Prostate gland (tissue), 2 donors: ENCODE data around the gene B9D1. TPM values are rescaled to one million over a fixed set of nuclear protein-coding genes. Genes with fewer than 3 reads are reported as not detected.

Experiments used
- DNase-seq: peaks from one replicate; pipeline ENCODE4 v3.0.0-alpha.2; 2019; ENCODE audit warnings: low spot score
- H3K27ac ChIP-seq, 2 donors: fragments of 200-600 bp; sonication (generic); 2 replicates each; pipeline ENCODE4 v1.5.1; 2017 to 2019
- H3K27me3 ChIP-seq: fragments of 200-600 bp; sonication (generic); replicated peaks from 2 replicates; pipeline ENCODE4 v1.5.1; 2019; ENCODE audit not compliant: insufficient read depth
- H3K36me3 ChIP-seq, 2 donors: fragments of 200-600 bp; sonication (generic); 1 replicate in 1 of 2; 2 replicates in 1 of 2; pipeline versions ENCODE4 v1.5.1 to v1.8.1; 2017 to 2019
- H3K4me1 ChIP-seq: fragments of 200-600 bp; sonication (generic); replicated peaks from 2 replicates; pipeline ENCODE4 v1.5.1; 2019
- H3K4me3 ChIP-seq, 2 donors: fragments of 200-600 bp; sonication (generic); 2 replicates each; pipeline ENCODE4 v1.5.1; 2017 to 2019
- H3K9me3 ChIP-seq: fragments of 200-600 bp; sonication (generic); 2 replicates; pipeline ENCODE4 v1.5.1; 2017
- POLR2A ChIP-seq: fragments of 450-650 bp; IDR thresholded peaks from one replicate; pipeline ENCODE4 v1.6.1; 2016; ENCODE audit warnings: antibody characterized with exemption, mild to moderate bottlenecking
- POLR2AphosphoS5 ChIP-seq: sonication (generic); formaldehyde crosslinking; IDR thresholded peaks from one replicate; pipeline ENCODE4 v1.6.1; 2017; ENCODE audit warnings: antibody characterized with exemption
- WGBS: methylation state at CpG from one replicate; pipeline ENCODE4 v1.1.5; 2018; 5-methylcytosine and 5-hydroxymethylcytosine counted together
- intact Hi-C: fragments of 100-400 bp; cut with DNase I; formaldehyde crosslinking; loops from one replicate; pipeline ENCODE4 v1.14.2; 2022
- total RNA-seq, 2 donors: library from RNA; depleted of rRNA; stranded (reverse); fragments of >200 nt; gene quantifications; one replicate each; pipeline ENCODE4 v1.1.0, GENCODE V29; 2016
- TF ChIP-seq, protein P1 (sequence below), 4 experiments: fragments of 200-600 bp in 2 of 4; fragments of 450-650 bp in 2 of 4; sonication (generic) in 2 of 4; IDR thresholded peaks; 1 replicate in 3 of 4; 2 replicates in 1 of 4; pipeline ENCODE4 v1.5.1; 2016 to 2019; ENCODE audit warnings: antibody characterized with exemption in 4 of 4, mild to moderate bottlenecking in 2 of 4, moderate library complexity in 2 of 4

The B9D1 gene
- total RNA-seq, 2 donors from 2014 or later, result 15.7 to 28.8 TPM

DNA sequence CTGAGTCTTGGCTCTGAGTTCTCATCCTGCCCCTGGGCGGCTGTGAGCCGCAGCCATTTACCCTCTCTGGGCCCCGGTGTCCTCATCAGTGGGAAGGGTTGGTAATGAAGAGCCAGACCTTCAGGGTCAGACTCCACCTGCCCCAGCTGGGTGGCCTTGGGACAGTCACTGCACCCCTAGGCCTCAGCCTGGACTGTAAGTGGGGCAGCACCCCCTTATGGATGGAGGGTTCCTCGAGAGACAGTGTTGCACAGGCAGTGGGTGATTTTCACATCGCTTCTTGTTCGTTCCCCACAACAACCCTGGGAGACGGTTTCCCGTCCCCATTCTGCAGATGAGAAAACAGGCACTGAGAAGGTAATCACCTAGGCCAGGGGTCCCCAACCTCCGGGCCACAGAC, 60.5 kb downstream of the B9D1 start:
- intact Hi-C loops, result no loop called here
- Histone ChIP-seq H3K4me1 (no peaks in the 10 kb centered on the region), H3K36me3 (no peaks in the 10 kb centered on the region), H3K9me3 (no peaks in the 10 kb centered on the region), H3K27me3 (no peaks in the 10 kb centered on the region), H3K27ac (no peak overlapping the region), H3K4me3 (no peak overlapping the region)
- WGBS, result 94% methylated on average over 9 of the region's 9 CpGs
- TF ChIP-seq, protein P1, sequence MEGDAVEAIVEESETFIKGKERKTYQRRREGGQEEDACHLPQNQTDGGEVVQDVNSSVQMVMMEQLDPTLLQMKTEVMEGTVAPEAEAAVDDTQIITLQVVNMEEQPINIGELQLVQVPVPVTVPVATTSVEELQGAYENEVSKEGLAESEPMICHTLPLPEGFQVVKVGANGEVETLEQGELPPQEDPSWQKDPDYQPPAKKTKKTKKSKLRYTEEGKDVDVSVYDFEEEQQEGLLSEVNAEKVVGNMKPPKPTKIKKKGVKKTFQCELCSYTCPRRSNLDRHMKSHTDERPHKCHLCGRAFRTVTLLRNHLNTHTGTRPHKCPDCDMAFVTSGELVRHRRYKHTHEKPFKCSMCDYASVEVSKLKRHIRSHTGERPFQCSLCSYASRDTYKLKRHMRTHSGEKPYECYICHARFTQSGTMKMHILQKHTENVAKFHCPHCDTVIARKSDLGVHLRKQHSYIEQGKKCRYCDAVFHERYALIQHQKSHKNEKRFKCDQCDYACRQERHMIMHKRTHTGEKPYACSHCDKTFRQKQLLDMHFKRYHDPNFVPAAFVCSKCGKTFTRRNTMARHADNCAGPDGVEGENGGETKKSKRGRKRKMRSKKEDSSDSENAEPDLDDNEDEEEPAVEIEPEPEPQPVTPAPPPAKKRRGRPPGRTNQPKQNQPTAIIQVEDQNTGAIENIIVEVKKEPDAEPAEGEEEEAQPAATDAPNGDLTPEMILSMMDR (IDR thresholded peaks at IDR 0.05), result no peak
- no peak for TF ChIP-seq POLR2AphosphoS5
- TF ChIP-seq POLR2A, result no peak
- DNase-seq, result no peak

DNA sequence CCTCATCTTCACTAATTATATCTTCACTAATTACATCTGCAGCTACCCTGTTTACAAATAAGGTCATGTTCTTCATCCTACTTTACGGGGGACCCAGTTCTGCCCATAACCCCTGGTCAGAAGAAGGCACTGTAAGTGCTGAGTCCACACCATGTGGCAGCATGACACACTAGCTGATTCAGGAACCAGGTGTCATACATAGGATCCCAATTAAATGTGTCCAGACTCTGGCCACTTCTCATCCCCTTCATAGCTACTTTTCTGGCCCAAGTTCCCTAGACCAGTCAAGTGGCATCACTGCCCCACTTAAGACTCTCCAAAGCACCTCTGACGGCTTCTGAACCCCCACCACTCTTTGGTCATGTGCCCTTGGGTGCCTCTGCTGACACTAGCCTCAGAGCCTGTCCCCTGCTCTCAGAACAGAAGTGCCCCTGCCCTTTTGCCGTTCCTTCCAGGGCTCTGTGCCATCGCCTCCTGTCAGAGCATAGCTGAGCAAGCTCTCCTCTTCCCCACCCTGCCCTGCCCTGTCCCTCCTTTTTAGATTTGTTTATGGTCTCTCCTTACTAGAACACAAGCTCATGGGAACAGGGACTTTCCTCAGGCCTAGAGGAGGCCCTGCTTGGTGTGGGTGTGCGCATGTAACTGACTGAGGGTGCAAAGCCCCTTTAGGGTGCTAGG, 61.1 kb downstream of the B9D1 start:
- Histone ChIP-seq H3K27ac (no peak overlapping the region), H3K27me3 (no peaks in the 10 kb centered on the region), H3K4me1 (no peaks in the 10 kb centered on the region), H3K36me3 (no peaks in the 10 kb centered on the region), H3K9me3 (no peaks in the 10 kb centered on the region), H3K4me3 (no peak overlapping the region)
- no peak for DNase-seq
- 75% methylated on average over 5 of the region's 5 CpGs for WGBS
- no peak for TF ChIP-seq POLR2AphosphoS5
- TF ChIP-seq POLR2A, result no peak
- TF ChIP-seq, protein P1 (IDR thresholded peaks at IDR 0.05), result no peak
- intact Hi-C loops, result no loop called here

DNA sequence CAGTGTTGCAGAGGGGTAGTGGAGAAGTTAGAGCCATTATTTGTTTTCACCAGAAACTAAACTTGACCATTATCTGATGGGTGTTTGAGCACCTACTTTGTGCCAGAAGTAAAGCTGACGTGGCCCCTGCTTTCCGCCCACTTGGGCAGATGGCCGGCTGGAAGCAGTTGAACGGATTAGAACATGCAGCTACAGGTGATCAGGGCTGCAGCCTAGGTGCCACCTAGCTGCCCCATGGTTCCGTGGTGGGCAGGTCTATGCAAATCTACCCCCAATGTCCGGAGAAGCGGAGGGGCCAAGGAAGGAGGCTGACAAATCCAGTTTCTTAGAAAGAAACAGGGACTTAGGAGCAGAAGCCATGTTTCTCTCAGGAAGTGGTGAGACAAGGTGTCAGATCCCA, 62.7 kb downstream of the B9D1 start:
- H3K4me1 ChIP-seq, result no peaks in the 10 kb centered on the region
- no peak for DNase-seq
- TF ChIP-seq POLR2A (no peak), POLR2AphosphoS5 (no peak)
- TF ChIP-seq, protein P1 (IDR thresholded peaks at IDR 0.05), result no peak
- H3K36me3 ChIP-seq, result no peaks in the 10 kb centered on the region
- no peaks in the 10 kb centered on the region for H3K9me3 ChIP-seq
- no peaks in the 10 kb centered on the region for H3K27me3 ChIP-seq
- intact Hi-C loops, result no loop called here
- H3K27ac ChIP-seq, result no peak overlapping the region
- WGBS, result 76% methylated on average over 7 of the region's 7 CpGs
- no peak overlapping the region for H3K4me3 ChIP-seq

DNA sequence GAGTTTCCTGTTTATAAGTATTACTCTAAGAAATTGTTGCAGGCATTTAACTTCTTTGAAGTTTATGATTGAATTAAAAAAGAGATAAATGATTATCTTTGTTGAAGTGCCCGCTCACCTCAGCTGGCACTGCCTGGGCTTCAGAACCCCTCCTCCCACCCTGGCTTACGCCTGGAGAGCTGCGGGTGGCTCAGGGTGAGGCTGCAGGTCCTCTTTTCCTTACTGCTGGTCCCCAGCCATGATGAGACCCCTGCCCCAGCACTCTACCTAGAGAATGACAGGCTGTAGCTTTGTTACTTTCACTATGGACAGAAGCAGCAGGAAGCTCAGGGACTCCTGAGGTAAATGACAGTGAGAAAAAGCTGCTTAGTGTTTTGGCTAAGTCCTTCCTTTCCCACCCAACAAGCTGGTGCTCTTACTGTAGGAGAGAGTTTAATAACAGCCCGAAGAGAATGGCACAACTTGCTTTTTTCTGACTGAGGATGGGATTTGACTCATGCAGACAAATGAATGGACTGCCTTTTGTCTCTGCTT, 63.2 kb downstream of the B9D1 start:
- Histone ChIP-seq H3K9me3 (no peaks in the 10 kb centered on the region), H3K27ac (no peak overlapping the region), H3K4me3 (no peak overlapping the region), H3K4me1 (no peaks in the 10 kb centered on the region), H3K27me3 (no peaks in the 10 kb centered on the region), H3K36me3 (no peaks in the 10 kb centered on the region)
- no peak for DNase-seq
- 49% methylated on average over 4 of the region's 4 CpGs for WGBS
- TF ChIP-seq POLR2A, result no peak
- intact Hi-C loops, result no loop called here

DNA sequence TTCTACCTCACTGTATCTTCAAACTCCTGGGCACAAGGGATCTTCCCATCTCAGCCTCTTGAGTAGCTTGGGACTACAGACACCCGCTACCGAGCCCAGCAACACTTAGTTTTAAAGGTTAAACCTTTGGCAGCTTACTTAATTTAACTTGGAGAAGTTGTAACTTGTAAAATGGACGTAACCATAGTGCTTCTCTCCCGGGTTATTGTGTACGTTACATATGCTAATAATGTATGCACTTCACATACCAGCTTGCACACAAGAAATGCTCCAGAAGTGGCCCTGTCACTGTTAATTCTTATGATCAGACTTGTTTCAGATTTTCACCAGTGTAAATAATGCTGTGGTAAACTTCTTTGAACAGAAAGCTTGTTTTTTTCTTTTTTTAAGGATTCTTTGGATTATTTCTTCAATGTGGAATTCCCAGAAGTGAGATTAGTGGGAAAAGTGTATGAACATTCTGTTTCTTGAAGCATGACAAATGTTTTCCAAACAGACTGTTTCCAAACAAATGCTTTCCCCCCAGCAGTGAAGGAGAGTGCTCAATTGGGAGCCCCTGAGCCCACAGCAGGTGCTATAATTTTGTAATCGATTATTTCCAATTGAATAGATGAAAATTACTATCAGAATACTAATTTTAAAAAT, 63.8 kb downstream of the B9D1 start:
- intact Hi-C loops, result no loop called here
- Histone ChIP-seq H3K9me3 (no peaks in the 10 kb centered on the region), H3K27ac (no peak overlapping the region), H3K4me1 (no peaks in the 10 kb centered on the region), H3K36me3 (no peaks in the 10 kb centered on the region), H3K27me3 (no peaks in the 10 kb centered on the region), H3K4me3 (no peak overlapping the region)
- DNase-seq, result no peak
- no peak for TF ChIP-seq POLR2A
- 45% methylated on average over 6 of the region's 6 CpGs for WGBS
